AG10803 (cell line): Measurements from ENCODE around the gene DAD1.
"Not testable (repeated sequence)": the region's sequence is repeated elsewhere in the genome, so short reads cannot be mapped to it uniquely, and the experiment has no call there.

Experiments used
- DNase-seq: peaks from one replicate; pipeline ENCODE4 v3.0.0; 2010; ENCODE audit warnings: low read depth
- H3K4me3 ChIP-seq: 2 replicates; pipeline ENCODE4 v1.5.1; 2011; ENCODE audit warnings: mild to moderate bottlenecking, low read length, control low read depth
- CTCF ChIP-seq: conservative IDR thresholded peaks from 2 replicates; pipeline ENCODE4 v1.5.1; 2011; ENCODE audit warnings: mild to moderate bottlenecking, low read length, control low read depth, inconsistent platforms

Gene DAD1

DNA sequence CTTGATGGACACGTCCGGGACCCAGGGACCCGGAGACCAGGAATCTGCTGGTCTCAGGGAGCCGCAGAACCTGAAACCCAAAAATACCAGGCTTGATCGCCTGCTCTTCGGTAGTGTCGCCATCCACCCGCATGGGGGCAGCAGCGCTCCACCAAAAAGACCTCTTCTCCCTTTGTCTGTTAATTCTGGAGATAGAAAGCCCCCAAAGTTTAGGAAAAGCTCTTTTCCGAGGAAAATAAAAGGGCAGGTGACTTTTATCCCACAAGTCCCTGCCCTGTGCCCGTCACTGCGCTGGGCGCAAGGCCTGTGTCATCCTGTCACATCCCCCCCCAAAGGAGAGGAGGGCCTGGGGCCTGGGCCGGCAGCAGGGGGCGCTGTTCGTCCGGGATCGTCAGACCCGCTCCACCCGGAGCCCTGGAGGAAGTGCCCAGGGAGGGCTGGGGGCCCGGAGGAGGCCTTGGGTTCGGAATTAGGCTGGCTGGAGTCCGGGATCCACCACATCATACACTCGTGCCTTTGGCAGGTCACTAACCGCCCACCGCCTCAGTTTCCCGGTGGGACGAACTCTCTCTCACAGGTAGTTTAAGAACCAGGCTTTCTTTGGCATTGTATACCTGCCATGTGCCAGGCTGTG lies 31.9 kb downstream of the DAD1 start:
- peak; percentile 77 for TF ChIP-seq CTCF
- H3K4me3 ChIP-seq = peak overlapping the region; percentile 56
- peak; percentile 64 for DNase-seq

DNA sequence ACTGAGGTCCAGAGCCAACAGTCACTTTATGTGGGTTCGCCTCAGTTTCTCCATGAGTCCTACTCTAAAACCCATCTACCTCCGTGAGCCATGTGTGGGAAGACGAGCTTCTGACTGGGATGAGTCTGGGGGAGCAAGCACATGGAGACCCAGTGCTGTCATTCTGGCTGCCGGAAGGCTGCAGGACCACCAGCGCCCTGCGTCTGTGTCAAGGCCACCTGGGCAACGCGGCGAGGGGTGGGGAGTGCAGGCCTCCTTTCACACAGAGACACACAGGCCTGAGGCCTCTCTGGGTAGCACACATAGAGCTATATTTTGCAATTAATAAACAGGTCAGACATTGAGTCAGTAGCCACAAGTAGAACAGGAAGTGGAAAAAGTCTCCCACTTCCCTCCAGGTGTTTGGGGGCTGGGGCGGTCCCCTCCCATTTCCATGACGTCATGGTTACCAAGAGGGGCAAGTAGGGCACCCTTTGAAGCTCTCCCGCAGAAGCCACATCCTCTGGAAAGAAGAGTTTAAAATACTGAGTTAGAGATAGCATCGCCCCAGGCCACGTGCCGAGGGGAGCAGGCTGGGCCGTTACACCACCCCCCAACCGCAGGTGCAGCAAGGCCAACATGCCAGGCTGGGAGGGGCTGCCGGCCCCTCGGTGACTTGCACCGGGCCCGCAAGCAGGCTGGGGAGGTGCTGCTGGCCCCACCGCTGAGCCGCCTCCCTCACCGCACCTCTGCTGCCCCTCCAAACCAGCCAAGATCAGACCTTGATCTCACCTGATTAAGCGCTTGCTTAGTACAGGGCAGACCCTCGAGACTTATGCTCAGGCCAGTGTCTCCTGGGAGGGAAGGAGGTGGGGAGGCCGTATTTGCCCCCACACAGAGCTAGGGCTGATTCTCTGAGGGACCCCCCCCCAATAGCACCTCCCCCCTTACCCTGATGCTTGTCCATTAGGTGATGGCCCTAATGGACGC lies 32.7 kb downstream of the DAD1 start:
- peak; percentile 62 for DNase-seq
- TF ChIP-seq CTCF = no peak
- no peak overlapping the region for H3K4me3 ChIP-seq

- TF ChIP-seq CTCF = no peak
- no peak overlapping the region for H3K4me3 ChIP-seq
- no peak for DNase-seq
Measured at GRCh38 chr14:22555384-22556011, 33.5 kb downstream of the DAD1 start.

DNA sequence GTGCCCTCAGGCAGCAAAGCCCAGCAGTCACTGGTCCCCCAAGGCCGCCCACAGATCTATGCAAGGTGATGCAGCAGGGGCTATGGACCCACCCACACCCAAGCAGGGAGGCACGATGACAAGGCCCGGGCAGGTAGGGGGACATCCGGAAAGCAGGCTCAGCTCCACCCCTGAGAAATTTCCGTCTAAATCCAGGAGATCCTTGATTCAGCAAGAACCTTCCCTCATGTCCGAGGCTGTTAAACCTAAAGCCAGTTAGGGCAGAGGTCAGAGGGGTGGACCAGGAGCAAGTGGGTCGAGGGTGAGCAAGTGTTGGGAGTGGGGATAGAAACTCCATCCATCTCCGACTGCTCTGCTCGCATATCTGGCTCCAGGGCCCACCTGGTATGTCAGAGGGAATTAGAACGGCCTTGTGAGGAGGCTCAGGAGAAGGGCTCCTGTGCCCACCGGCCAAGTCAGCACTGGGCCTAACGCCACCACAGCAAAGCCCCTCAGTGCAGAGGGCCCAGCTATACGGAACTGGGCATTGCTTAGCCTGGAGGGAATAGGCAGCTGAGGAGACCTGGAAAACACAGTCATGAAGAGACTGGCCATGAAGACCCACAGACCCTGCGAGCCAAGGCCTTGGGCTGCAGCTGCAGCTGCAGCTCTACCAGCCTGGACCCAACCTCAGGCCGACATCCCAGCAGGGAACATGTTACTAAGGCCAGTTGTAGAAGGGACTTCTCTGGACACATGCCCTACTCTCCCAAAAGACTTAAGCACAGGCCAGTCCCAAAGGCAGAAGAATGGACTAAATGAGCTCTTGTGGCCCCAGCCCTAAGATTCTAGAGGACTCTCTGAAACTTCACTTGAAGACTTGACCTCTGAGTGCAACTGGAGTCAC lies 34.3 kb downstream of the DAD1 start:
- no peak overlapping the region for H3K4me3 ChIP-seq
- no peak for TF ChIP-seq CTCF
- DNase-seq = no peak

GRCh38 chr14:22553861-22554497 lies 35.0 kb downstream of the DAD1 start:
- DNase-seq, H3K4me3 ChIP-seq: not testable (repeated sequence)

DNA sequence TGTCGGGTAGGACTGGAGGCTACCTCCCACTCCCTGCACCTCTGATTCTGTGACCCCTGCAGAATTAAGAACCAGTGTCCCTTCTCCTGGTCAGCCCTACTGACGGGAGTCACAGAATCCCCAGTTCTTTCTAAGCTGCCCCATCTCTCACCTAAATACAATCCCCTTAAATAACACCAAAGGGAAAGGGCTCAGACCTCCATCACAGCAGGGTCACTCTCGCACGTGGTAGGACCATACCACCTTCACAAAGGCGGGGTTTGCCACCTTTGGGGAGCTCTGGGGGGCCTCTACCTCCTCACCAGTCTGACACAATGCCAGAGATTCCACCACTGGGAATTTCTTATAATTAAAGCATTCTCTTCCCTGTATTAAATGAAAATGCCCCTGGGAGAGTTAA lies 35.6 kb downstream of the DAD1 start:
- no peak for TF ChIP-seq CTCF
- H3K4me3 ChIP-seq = no peak overlapping the region
- no peak for DNase-seq

- no peak for DNase-seq
- H3K4me3 ChIP-seq = no peak overlapping the region
- TF ChIP-seq CTCF = no peak
Measured at GRCh38 chr14:22552827-22553076, 36.3 kb downstream of the DAD1 start.
